SHP77 treated with DMSO at 0.1 percent for 48 hours (cell line): ENCODE data around the gene PRKCG.
"Not testable (repeated sequence)": the region's sequence is repeated elsewhere in the genome, so short reads cannot be mapped to it uniquely, and the experiment has no call there.

ENCODE experiments used
- DNase-seq: peaks from one replicate; lab custom pipeline; 2025; lab: John Stamatoyannopoulos, UW

PRKCG gene

DNA sequence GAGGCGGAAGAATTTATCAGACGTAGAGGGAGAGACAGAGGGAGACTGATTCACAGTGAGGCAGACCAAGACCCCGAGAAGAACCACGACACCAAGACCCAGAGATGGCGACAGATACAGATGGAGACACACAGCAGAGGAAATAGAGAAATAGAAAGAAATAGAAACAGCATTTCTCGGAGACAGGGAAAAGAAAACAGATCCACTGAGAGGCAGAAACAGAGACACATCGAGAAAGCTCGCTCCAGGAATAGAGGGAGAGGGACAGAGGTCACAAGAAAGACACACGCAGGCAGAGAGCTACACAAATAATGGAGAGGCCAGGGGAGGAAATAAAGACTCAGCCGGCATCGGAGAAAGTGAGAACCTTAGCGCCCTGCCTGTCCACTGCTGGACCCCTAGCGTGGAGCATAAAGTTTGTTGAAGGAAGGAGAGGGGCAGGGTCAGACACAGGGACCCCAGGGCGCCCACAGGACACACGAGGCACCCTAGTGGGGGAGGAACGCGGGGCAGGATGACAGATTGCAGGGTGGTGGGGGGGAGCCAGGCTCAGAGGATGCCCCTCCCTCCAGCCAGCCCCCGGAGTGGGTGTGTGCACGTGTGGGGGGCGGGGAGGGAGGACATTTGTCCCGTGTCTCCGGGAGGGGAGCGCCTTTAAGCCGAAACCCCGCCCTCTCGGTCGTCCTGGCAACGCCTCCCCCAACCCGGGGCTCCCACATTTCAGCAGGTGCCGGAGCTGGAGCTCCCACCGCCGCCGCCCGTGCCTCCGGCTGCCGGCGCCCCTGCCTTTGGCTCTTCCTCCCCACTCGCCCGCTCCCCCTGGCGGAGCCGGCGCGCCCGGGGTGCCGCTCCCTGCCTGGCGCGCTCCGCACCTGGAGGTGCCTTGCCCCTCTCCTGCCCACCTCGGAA lies at the start of gene PRKCG:
TSS of gene PRKCG (plus strand) at position 716 of the 909 bp plus-strand sequence. CDS start 298 bp downstream, outside the sequence.
- DNase-seq: peak; percentile 43

GRCh38 chr19:53832861-53833260 lies 49.1 kb upstream of the PRKCG start:
- DNase-seq: not testable (repeated sequence)

DNA sequence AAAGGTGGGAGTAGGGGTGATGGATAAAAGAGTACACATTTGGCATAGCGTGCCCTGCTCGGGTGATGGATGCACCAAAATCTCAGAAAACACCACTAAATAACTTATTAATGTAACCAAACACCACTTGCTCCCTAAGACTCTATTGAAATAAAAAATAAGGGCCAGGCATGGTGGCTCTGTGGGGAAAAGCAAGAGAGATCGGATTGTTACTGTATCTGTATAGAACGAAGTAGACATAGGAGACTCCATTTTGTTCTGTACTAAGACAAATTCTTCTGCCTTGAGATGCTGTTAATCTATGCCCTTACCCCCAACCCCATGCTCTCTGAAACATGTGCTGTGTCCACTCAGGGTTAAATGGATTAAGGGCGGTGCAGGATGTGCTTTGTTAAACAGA lies 43.6 kb upstream of the PRKCG start:
- not testable (repeated sequence) for DNase-seq

DNA sequence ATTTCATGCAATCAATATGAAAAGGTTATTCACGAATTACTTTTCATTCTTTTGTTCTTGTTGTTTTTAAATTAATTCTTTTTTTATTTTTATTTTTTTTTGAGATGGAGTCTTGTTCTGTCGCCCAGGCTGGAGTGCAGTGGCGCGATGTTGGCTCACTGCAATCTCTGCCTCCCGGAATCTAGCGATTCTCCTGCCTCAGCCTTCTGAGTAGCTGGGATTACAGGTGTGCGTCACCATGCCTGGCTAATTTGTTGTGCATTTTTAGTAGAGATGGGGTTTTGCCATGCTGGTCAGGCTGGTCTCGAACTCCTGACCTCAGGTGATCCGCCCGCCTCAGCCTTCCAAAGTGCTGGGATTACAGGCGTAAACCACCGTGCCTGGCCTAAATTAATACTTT lies 41.8 kb upstream of the PRKCG start:
- DNase-seq: not testable (repeated sequence)

- not testable (repeated sequence) for DNase-seq
Measured at GRCh38 chr19:53840914-53841313, 41.1 kb upstream of the PRKCG start.

- DNase-seq: no peak
Measured at GRCh38 chr19:53844849-53845246, 37.1 kb upstream of the PRKCG start.

DNA sequence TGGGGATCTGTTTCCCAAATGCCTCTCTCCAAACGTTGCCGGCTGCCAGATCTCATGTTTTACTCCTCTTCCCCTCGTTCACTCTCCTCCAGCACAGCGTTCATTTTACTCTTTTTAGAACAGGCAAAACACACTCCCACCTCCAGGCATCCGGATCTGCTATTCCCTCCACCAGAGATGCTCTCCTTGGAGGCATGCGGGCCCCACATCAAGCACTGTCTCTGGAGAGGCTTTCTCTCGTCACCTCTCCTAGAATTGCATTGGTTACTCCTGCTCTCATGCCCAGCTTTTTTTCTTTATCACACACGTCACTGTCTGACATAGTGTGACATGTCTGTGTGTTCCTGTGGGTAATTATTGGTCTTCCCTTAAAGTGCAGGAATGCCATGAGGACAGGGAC lies 34.4 kb upstream of the PRKCG start:
- DNase-seq: no peak

GRCh38 chr19:53849237-53849676 lies 32.7 kb upstream of the PRKCG start:
- no peak for DNase-seq

- DNase-seq: no peak
Measured at GRCh38 chr19:53853707-53854106, 28.3 kb upstream of the PRKCG start.

DNA sequence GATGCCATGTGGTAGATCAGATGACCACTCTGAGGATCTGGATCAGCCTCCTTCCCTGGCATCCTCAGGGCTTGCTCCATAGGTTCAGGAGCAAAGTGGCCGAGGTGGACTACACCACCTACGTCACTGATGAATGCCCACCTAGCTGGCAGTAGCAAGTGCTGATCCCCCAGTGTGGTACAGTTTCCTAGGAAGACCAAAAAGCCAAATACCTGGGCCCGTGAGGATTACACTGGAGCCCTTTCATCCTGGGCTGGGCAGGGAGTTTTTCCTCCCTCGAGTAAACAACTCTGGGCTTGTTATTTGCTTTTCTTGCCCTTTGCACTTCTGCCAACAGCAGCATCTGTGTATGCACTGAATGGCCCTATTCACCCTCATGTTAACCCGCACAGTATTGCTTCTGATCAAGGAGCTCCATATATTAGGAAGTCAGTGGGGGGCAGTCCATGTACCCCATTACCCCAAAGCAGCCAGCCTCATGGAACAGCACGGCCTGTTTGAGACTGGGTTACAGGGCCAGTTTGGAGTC lies 17.6 kb upstream of the PRKCG start:
- peak; percentile 32 for DNase-seq

DNA sequence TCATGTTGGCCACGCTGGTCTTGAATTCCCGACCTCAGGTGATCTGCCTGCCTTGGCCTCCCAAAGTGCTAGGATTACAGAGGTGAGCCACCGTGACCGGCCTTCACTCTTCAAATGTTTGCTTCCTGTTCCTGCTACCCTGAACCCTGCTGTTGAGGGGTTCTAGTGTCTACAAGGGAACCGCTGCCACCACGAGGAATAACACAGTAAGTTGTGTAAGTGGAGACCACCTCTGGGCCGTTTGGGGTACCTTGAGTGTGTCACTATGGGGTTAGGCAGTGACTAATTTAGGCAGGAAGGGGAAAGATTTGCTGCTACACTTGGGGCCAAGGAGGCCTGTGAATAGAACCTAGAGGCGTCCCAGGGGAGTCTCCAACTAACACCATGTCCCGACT lies 16.5 kb upstream of the PRKCG start:
- DNase-seq: no peak

DNA sequence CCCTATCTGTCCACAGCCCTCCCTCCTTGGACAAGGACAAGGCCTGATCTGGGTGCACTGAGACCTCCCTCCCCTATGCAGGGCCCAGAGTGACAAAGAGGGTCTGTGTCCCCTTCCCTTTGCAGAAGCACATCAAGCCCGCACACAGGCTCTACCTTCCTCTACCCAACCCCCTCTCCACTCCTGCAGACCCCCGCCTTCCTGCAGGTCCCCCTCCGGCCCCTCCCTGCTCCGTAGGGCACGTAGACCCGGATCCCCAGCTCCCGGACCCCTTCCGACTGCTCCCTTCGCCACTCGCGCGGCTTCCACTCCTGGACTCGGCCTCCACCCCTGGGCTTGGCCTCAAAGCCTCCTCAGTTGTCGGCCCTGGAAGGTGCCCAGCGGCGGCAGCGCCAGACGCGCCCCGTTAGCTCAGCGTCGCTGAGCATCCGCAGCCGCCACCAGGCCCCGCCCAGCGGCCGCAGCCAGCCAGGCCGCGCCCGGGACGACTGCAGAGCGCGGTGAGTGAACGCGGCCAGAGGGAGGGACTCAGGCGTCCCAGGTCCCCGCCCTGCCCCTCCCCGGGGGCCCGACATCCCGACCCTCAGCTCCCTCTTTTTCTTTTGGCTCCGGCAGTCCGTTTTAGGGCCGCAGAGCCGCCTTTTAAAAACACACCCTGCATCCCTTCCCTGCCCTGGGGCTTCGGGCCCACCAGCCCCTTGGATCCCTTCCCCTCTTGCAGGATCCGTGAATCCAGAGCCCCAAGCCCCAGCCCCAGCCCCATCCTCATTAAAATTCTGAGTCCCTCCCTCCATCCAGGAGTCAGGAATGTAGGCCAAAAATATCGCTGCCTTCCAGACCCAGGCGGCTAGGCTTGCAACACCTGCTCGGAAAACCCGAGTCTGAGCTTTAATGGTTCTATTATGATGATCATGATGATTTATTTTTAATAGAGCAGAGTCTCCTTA lies 15.8 kb upstream of the PRKCG start:
- peak; percentile 42 for DNase-seq

DNA sequence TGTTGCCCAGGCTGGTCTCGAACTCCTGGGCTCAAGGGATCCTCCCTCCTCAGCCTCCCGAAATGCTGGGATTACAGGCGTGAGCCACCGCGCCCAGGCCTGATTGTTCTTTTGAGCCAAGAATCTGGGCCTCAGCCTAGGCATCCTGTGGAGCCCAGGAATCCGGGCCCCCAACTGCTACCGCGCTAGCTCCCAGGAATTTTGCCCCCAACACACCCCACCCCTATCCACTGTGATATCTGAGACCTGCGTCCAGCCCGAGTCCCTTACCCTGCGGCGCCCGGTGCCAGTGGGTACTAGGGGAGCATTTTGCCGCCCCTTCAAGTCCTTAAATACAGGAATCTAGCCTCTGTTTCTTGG lies 15.2 kb upstream of the PRKCG start:
- no peak for DNase-seq

GRCh38 chr19:53867225-53868090 lies 14.5 kb upstream of the PRKCG start, which contains the start of gene MYADM:
Gene MYADM, plus strand, starts transcription at chr19:53867883. Its CDS starts 5,647 bp downstream, at chr19:53873530.
- peak; percentile 95 for DNase-seq

- no peak for DNase-seq
Measured at GRCh38 chr19:53868091-53868891, 13.7 kb upstream of the PRKCG start.

GRCh38 chr19:53868892-53869804 lies 12.8 kb upstream of the PRKCG start:
- peak; percentile 37 for DNase-seq

DNA sequence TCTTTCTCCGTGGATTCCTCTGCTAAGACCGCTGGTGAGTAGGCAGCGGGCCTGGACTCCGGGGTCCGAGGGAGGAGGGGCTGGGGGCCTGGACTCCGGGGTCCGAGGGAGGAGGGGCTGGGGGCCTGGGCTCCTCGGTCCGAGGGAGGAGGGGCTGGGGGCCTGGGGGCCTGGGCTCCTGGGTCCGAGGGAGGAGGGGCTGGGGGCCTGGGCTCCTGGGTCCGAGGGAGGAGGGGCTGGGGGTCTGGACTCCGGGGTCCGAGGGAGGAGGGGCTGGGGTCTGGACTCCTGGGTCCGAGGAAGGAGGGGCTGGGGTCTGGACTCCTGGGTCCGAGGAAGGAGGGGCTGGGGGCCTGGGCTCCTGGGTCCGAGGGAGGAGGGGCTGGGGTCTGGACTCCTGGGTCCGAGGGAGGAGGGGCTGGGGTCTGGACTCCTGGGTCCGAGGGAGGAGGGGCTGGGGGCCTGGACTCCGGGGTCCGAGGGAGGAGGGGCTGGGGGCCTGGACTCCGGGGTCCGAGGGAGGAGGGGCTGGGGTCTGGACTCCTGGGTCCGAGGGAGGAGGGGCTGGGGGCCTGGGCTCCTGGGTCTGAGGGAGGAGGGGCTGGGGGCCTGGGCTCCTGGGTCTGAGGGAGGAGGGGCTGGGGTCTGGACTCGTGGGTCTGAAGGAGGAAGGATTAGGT lies 12.1 kb upstream of the PRKCG start:
- not testable (repeated sequence) for DNase-seq

DNA sequence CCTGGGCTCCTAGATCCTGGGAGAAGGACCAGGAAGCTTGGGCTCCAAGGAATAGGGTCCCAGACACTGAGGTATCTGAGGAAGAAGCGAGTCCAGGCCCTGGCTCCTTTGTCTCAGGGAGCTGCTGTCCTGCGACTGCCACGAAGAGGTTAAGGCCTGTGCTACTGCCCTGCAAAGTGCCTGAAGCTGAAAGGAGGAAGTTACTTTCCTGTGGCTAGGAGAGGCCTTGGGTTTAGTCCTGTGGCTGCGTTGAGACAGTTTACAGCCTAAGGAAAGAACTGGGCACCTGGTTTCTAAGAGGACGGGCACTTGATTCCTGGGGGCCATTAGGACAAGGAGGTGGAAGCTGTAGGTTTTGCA lies 11.5 kb upstream of the PRKCG start:
- no peak for DNase-seq

- no peak for DNase-seq
Measured at GRCh38 chr19:53871454-53871853, 10.5 kb upstream of the PRKCG start.
